Retina (tissue), 1 donor: Measurements from ENCODE around the gene ZCCHC17.
"Not testable (repeated sequence)": the region's sequence is repeated elsewhere in the genome, so short reads cannot be mapped to it uniquely, and the experiment has no call there.

Experiments
- DNase-seq: peaks from one replicate; pipeline ENCODE4 v3.0.0-alpha.2; 2016

The ZCCHC17 gene

GRCh38 chr1:31296486-31297276 is at the start of gene ZCCHC17, which contains the start of gene SNRNP40:
ZCCHC17 (plus strand) TSS chr1:31297032; CDS start chr1:31310099, 13,067 bp downstream.
SNRNP40 (minus strand) TSS chr1:31296788; CDS start chr1:31296751, 37 bp downstream.
- peak; percentile 98 for DNase-seq

- DNase-seq: no peak
These were observed 48.6 kb upstream of the ZCCHC17 start for GRCh38 chr1:31248276-31248675.

GRCh38 chr1:31249854-31250253 is 47.0 kb upstream of the ZCCHC17 start:
- DNase-seq: no peak

- DNase-seq: no peak
These were observed 39.6 kb upstream of the ZCCHC17 start for GRCh38 chr1:31257213-31257612.

GRCh38 chr1:31258581-31258980 is 38.3 kb upstream of the ZCCHC17 start:
- DNase-seq: no peak

GRCh38 chr1:31259746-31260145 is 37.1 kb upstream of the ZCCHC17 start:
- DNase-seq: no peak

- no peak for DNase-seq
These were observed 34.9 kb upstream of the ZCCHC17 start for GRCh38 chr1:31261916-31262315.

GRCh38 chr1:31262393-31262792 is 34.4 kb upstream of the ZCCHC17 start:
- not testable (repeated sequence) for DNase-seq

- no peak for DNase-seq
These were observed 33.4 kb upstream of the ZCCHC17 start for GRCh38 chr1:31263408-31263807.

- DNase-seq: no peak
These were observed 31.9 kb upstream of the ZCCHC17 start for GRCh38 chr1:31264790-31265386.

- DNase-seq: no peak
These were observed 30.3 kb upstream of the ZCCHC17 start for GRCh38 chr1:31266547-31266946.

GRCh38 chr1:31272369-31272768 is 24.5 kb upstream of the ZCCHC17 start:
- DNase-seq: no peak

- no peak for DNase-seq
These were observed 23.2 kb upstream of the ZCCHC17 start for GRCh38 chr1:31273619-31274018.

GRCh38 chr1:31282426-31282825 is 14.4 kb upstream of the ZCCHC17 start:
- not testable (repeated sequence) for DNase-seq

GRCh38 chr1:31287791-31288190 is 9.0 kb upstream of the ZCCHC17 start:
- DNase-seq: not testable (repeated sequence)

- no peak for DNase-seq
These were observed 7.8 kb upstream of the ZCCHC17 start for GRCh38 chr1:31289021-31289420.

- no peak for DNase-seq
These were observed 852 bp upstream of the ZCCHC17 start for GRCh38 chr1:31295874-31296485.

GRCh38 chr1:31297277-31298247 is 730 bp downstream of the ZCCHC17 start:
- no peak for DNase-seq

GRCh38 chr1:31299365-31299764 is 2.5 kb downstream of the ZCCHC17 start:
- DNase-seq: no peak

- DNase-seq: no peak
These were observed 3.4 kb downstream of the ZCCHC17 start for GRCh38 chr1:31300193-31300592.

GRCh38 chr1:31302709-31303441 is 6.0 kb downstream of the ZCCHC17 start:
- DNase-seq: no peak

- DNase-seq: no peak
These were observed 9.4 kb downstream of the ZCCHC17 start for GRCh38 chr1:31306278-31306677.
